ENCODE data around the gene STK32A.

STK32A gene
- 0 reads per million in 3 donors for total RNA-seq

DNA sequence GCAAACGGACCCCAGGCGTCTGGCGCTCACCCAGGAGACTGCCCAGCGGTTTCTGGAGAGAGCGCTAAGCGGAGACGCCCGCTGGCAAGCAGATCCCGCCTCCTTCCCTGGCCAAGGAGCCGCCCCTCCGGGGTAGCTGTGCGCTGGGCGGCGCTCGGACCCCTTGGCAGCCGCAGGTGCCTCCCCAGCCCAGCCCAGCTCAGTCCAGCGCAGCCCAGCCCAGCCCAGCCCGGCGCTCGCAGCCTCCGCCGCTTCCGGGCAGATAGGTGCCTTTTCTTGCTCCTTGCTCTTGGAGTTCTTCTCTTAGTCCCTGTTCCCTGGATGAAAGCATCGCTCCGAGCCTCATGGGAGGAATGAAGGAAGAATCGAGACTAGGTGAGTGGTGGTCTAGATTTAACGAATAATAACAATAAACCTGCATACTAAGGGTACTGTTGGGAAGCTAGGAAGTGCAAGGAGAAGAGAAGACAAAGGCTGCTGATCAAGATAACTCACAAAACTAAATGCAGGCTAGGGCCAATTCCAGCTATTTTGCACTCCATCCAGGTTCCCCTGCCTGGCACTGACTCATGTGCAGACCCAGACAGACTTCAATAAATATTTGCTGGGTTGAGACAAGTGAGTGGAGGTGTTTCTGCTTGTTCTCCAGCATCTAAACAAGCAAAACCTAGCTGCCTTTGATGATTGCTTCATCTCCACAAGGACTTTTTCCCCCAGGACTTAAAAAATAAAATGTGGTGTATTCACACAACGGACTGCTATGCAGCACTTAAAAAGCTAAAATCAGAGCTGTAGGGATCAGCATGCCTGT lies at the start of gene STK32A:
Gene STK32A (plus strand): TSS at position 202 of the 811 bp plus-strand sequence. CDS start 4,609 bp downstream, outside the sequence.
- no peaks in the 10 kb centered on the region for H3K36me3 ChIP-seq (ENCODE audit: control insufficient read depth, insufficient read depth, low read length)
- no peaks in the 10 kb centered on the region for H3K9me3 ChIP-seq (ENCODE audit: control insufficient read depth, low read length)
- H3K4me3 ChIP-seq (ENCODE audit: insufficient read depth, low read depth, low read length, poor library complexity, severe bottlenecking): no peak within 1 kb of the TSS
- peaks cover 3% of the 10 kb centered on the region for H3K4me1 ChIP-seq (ENCODE audit: control insufficient read depth, insufficient read depth, low read length, poor library complexity, severe bottlenecking)
- H3K27ac ChIP-seq (ENCODE audit: insufficient read depth, low read length, poor library complexity, severe bottlenecking): no peak within 1 kb of the TSS
- no peak for DNase-seq
- H3K27me3 ChIP-seq (replicated peaks; ENCODE audit: control insufficient read depth, insufficient read depth, low read length, poor library complexity, severe bottlenecking): peaks cover 15% of the 10 kb centered on the region

DNA sequence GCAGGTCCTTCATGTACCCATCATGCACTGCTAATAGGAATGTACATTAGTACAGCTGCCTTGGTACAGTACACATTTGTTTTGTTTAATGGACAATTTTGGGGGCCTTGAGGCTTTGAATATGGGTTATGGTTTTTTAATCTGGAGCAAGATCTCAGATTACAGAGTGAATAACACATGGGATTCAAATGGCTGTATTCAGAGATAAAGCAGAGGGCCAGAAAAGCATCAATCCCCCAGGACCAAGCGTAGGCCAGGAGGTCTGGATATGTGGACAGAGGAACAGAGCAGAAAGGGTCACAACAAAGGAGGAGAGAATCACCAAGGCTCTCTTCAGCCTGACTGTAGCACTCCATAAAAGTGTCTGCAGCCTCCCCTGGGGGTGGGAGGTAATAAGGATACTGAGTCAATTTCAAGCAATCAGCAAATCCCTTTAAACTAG lies 47.7 kb upstream of the STK32A start:
- no peak overlapping the region for H3K27ac ChIP-seq (ENCODE audit: insufficient read depth, low read length, poor library complexity, severe bottlenecking)
- no peaks in the 10 kb centered on the region for H3K9me3 ChIP-seq (ENCODE audit: control insufficient read depth, low read length)
- H3K27me3 ChIP-seq (replicated peaks; ENCODE audit: control insufficient read depth, insufficient read depth, low read length, poor library complexity, severe bottlenecking): no peaks in the 10 kb centered on the region
- no peaks in the 10 kb centered on the region for H3K36me3 ChIP-seq (ENCODE audit: control insufficient read depth, insufficient read depth, low read length)
- DNase-seq: no peak
- H3K4me3 ChIP-seq (ENCODE audit: insufficient read depth, low read depth, low read length, poor library complexity, severe bottlenecking): no peak overlapping the region
- no peaks in the 10 kb centered on the region for H3K4me1 ChIP-seq (ENCODE audit: control insufficient read depth, insufficient read depth, low read length, poor library complexity, severe bottlenecking)

DNA sequence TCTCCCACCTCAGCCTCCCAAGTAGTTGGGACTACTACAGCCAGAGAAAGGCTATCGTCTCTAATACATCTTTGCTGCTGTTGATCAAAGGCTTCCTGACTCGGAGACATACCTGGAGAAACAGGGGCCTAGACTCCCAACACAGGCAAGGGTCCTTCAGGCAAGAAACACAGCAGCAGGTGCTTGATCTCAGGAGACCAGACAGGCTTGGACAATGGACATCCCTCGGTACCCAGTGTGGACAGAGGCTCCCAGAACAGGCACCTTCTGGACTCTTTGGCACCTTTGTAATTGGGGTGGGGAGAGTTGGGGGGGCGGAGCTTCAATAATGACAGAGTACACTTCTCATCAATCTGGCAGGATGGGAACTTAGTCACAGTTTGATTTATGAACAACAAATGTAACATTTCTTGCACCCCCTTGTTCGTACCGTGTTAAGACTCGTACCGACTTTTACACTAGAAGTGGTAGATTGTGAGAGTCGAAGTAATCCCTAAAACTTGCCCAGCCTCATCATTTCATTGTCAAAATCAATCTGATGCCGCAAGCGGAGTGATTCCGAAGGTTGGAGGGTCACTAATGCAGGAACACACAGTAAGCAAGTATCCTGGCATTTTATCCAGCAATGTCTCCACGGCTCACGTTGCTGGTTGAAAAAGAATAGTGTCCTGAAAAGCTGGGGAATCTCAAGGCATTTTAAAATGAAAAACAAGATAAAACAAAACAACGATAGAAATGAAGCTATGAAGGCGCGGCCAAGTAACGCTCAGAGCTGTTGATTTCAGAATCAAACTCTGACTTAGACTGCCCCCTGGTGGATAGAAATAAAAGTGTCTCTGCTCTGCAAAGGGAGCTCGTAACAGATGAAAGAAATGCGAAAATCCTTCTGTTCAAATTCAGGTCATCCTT lies 46.4 kb upstream of the STK32A start:
- Histone ChIP-seq H3K4me1 (ENCODE audit: control insufficient read depth, insufficient read depth, low read length, poor library complexity, severe bottlenecking) (no peaks in the 10 kb centered on the region), H3K36me3 (ENCODE audit: control insufficient read depth, insufficient read depth, low read length) (no peaks in the 10 kb centered on the region), H3K27ac (ENCODE audit: insufficient read depth, low read length, poor library complexity, severe bottlenecking) (no peak overlapping the region), H3K27me3 (replicated peaks; ENCODE audit: control insufficient read depth, insufficient read depth, low read length, poor library complexity, severe bottlenecking) (no peaks in the 10 kb centered on the region), H3K9me3 (ENCODE audit: control insufficient read depth, low read length) (no peaks in the 10 kb centered on the region), H3K4me3 (ENCODE audit: insufficient read depth, low read depth, low read length, poor library complexity, severe bottlenecking) (no peak overlapping the region)
- DNase-seq: peak in 1 of 3 donors; percentile 24

DNA sequence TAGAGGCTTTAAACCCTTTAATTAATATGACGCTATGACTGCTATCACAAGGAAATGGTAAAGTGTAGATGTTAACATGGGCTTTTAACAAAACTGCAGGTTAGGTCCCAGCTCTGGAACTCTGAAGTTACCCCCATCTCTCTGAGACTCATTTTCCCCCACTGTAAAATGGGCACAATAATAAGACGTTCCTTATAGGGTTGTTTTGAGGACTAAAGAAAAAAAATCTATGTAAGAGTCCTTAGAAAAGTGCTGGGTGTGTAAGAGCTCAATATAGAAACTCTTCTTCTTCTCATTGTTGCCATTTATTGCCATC lies 45.8 kb upstream of the STK32A start:
- DNase-seq: no peak
- H3K36me3 ChIP-seq (ENCODE audit: control insufficient read depth, insufficient read depth, low read length): no peaks in the 10 kb centered on the region
- H3K4me1 ChIP-seq (ENCODE audit: control insufficient read depth, insufficient read depth, low read length, poor library complexity, severe bottlenecking): no peaks in the 10 kb centered on the region
- no peaks in the 10 kb centered on the region for H3K27me3 ChIP-seq (replicated peaks; ENCODE audit: control insufficient read depth, insufficient read depth, low read length, poor library complexity, severe bottlenecking)
- no peak overlapping the region for H3K4me3 ChIP-seq (ENCODE audit: insufficient read depth, low read depth, low read length, poor library complexity, severe bottlenecking)
- H3K9me3 ChIP-seq (ENCODE audit: control insufficient read depth, low read length): no peaks in the 10 kb centered on the region
- H3K27ac ChIP-seq (ENCODE audit: insufficient read depth, low read length, poor library complexity, severe bottlenecking): no peak overlapping the region

DNA sequence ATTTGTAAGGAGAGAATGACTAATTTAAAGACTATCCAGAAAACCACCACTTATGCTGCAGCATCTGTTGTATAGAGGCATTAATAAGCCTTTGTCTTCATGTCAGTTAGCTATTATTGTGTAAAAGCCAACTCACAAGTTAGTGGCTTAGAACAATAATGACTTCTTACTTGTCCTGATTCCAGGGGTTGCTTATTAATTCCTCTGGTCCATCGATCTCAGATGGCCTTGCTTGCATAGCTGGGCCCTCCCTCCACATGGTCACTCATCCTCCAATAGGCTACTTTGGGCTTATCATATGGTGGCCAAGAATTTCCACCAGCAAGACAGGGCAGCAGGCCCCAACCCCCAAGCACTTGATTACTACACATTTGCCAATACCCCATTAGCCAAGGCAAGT lies 44.5 kb upstream of the STK32A start:
- H3K27me3 ChIP-seq (replicated peaks; ENCODE audit: control insufficient read depth, insufficient read depth, low read length, poor library complexity, severe bottlenecking): no peaks in the 10 kb centered on the region
- DNase-seq: no peak
- no peaks in the 10 kb centered on the region for H3K9me3 ChIP-seq (ENCODE audit: control insufficient read depth, low read length)
- H3K4me1 ChIP-seq (ENCODE audit: control insufficient read depth, insufficient read depth, low read length, poor library complexity, severe bottlenecking): no peaks in the 10 kb centered on the region
- no peak overlapping the region for H3K4me3 ChIP-seq (ENCODE audit: insufficient read depth, low read depth, low read length, poor library complexity, severe bottlenecking)
- H3K36me3 ChIP-seq (ENCODE audit: control insufficient read depth, insufficient read depth, low read length): no peaks in the 10 kb centered on the region
- H3K27ac ChIP-seq (ENCODE audit: insufficient read depth, low read length, poor library complexity, severe bottlenecking): no peak overlapping the region

- Histone ChIP-seq H3K4me3 (ENCODE audit: insufficient read depth, low read depth, low read length, poor library complexity, severe bottlenecking) (no peak overlapping the region), H3K36me3 (ENCODE audit: control insufficient read depth, insufficient read depth, low read length) (no peaks in the 10 kb centered on the region), H3K27ac (ENCODE audit: insufficient read depth, low read length, poor library complexity, severe bottlenecking) (no peak overlapping the region)
Measured at GRCh38 chr5:147193123-147193522, 41.7 kb upstream of the STK32A start.

GRCh38 chr5:147200004-147200403 lies 34.8 kb upstream of the STK32A start:
- H3K27me3 ChIP-seq (replicated peaks; ENCODE audit: control insufficient read depth, insufficient read depth, low read length, poor library complexity, severe bottlenecking): no peaks in the 10 kb centered on the region
- no peak for DNase-seq
- H3K27ac ChIP-seq (ENCODE audit: insufficient read depth, low read length, poor library complexity, severe bottlenecking): no peak overlapping the region
- H3K36me3 ChIP-seq (ENCODE audit: control insufficient read depth, insufficient read depth, low read length): no peaks in the 10 kb centered on the region
- H3K4me1 ChIP-seq (ENCODE audit: control insufficient read depth, insufficient read depth, low read length, poor library complexity, severe bottlenecking): no peaks in the 10 kb centered on the region
- no peaks in the 10 kb centered on the region for H3K9me3 ChIP-seq (ENCODE audit: control insufficient read depth, low read length)
- H3K4me3 ChIP-seq (ENCODE audit: insufficient read depth, low read depth, low read length, poor library complexity, severe bottlenecking): no peak overlapping the region

More at GRCh38 chr5:147193123-147193522, 41.7 kb upstream of the STK32A start:
- H3K27me3 ChIP-seq (replicated peaks; ENCODE audit: control insufficient read depth, insufficient read depth, low read length, poor library complexity, severe bottlenecking): no peaks in the 10 kb centered on the region
- H3K9me3 ChIP-seq (ENCODE audit: control insufficient read depth, low read length): no peaks in the 10 kb centered on the region
- no peaks in the 10 kb centered on the region for H3K4me1 ChIP-seq (ENCODE audit: control insufficient read depth, insufficient read depth, low read length, poor library complexity, severe bottlenecking)
- no peak for DNase-seq

GRCh38 chr5:147203213-147203612 lies 31.6 kb upstream of the STK32A start:
- no peaks in the 10 kb centered on the region for H3K36me3 ChIP-seq (ENCODE audit: control insufficient read depth, insufficient read depth, low read length)
- no peaks in the 10 kb centered on the region for H3K27me3 ChIP-seq (replicated peaks; ENCODE audit: control insufficient read depth, insufficient read depth, low read length, poor library complexity, severe bottlenecking)
- H3K9me3 ChIP-seq (ENCODE audit: control insufficient read depth, low read length): no peaks in the 10 kb centered on the region
- no peak overlapping the region for H3K27ac ChIP-seq (ENCODE audit: insufficient read depth, low read length, poor library complexity, severe bottlenecking)
- DNase-seq: no peak
- no peaks in the 10 kb centered on the region for H3K4me1 ChIP-seq (ENCODE audit: control insufficient read depth, insufficient read depth, low read length, poor library complexity, severe bottlenecking)
- H3K4me3 ChIP-seq (ENCODE audit: insufficient read depth, low read depth, low read length, poor library complexity, severe bottlenecking): no peak overlapping the region

GRCh38 chr5:147204576-147204975 lies 30.2 kb upstream of the STK32A start:
- Histone ChIP-seq H3K9me3 (ENCODE audit: control insufficient read depth, low read length) (no peaks in the 10 kb centered on the region), H3K36me3 (ENCODE audit: control insufficient read depth, insufficient read depth, low read length) (no peaks in the 10 kb centered on the region), H3K4me1 (ENCODE audit: control insufficient read depth, insufficient read depth, low read length, poor library complexity, severe bottlenecking) (no peaks in the 10 kb centered on the region), H3K27me3 (replicated peaks; ENCODE audit: control insufficient read depth, insufficient read depth, low read length, poor library complexity, severe bottlenecking) (no peaks in the 10 kb centered on the region), H3K27ac (ENCODE audit: insufficient read depth, low read length, poor library complexity, severe bottlenecking) (no peak overlapping the region), H3K4me3 (ENCODE audit: insufficient read depth, low read depth, low read length, poor library complexity, severe bottlenecking) (no peak overlapping the region)
- no peak for DNase-seq

GRCh38 chr5:147208134-147208533 lies 26.7 kb upstream of the STK32A start:
- H3K4me3 ChIP-seq (ENCODE audit: insufficient read depth, low read depth, low read length, poor library complexity, severe bottlenecking): no peak overlapping the region
- H3K4me1 ChIP-seq (ENCODE audit: control insufficient read depth, insufficient read depth, low read length, poor library complexity, severe bottlenecking): no peaks in the 10 kb centered on the region
- DNase-seq: no peak
- no peaks in the 10 kb centered on the region for H3K36me3 ChIP-seq (ENCODE audit: control insufficient read depth, insufficient read depth, low read length)
- H3K9me3 ChIP-seq (ENCODE audit: control insufficient read depth, low read length): no peaks in the 10 kb centered on the region
- H3K27me3 ChIP-seq (replicated peaks; ENCODE audit: control insufficient read depth, insufficient read depth, low read length, poor library complexity, severe bottlenecking): no peaks in the 10 kb centered on the region
- H3K27ac ChIP-seq (ENCODE audit: insufficient read depth, low read length, poor library complexity, severe bottlenecking): no peak overlapping the region

Measured in effector memory CD4-positive, alpha-beta T cell (primary cell).